Stomach (tissue), 4 donors: Measurements from ENCODE around the gene CELF4.

ENCODE experiments used
- CTCF ChIP-seq, 7 experiments: fragments of 450-650 bp in 4 of 7; fragments of 200-600 bp in 3 of 7; sonication (generic) in 3 of 7; IDR thresholded peaks; one replicate each; pipeline ENCODE4 v1.5.1; 2016 to 2019; ENCODE audit warnings: antibody characterized with exemption in 7 of 7, control low read depth in 2 of 7, mild to moderate bottlenecking in 1 of 7
- POLR2AphosphoS5 ChIP-seq, 3 donors: sonication (generic); formaldehyde crosslinking; IDR thresholded peaks; one replicate each; pipeline ENCODE4 v1.6.1; 2016; ENCODE audit warnings: antibody characterized with exemption in 3 of 3

GRCh38 chr18:37395138-37395537, 170.5 kb downstream of the CELF4 start:
- TF ChIP-seq CTCF (IDR thresholded peaks at IDR 0.05) (no peak), POLR2AphosphoS5 (IDR thresholded peaks at IDR 0.05) (no peak)
